Keratinocyte (primary cell): ENCODE data around the gene DPYSL5. TPM values are rescaled to one million over a fixed set of nuclear protein-coding genes. Genes with fewer than 3 reads are reported as not detected.

Source experiments
- DNase-seq: peaks from one replicate; pipeline ENCODE4 v3.0.0-alpha.2; 2011; ENCODE audit warnings: low read depth, missing footprints, low spot score
- FAIRE-seq: peaks from 2 replicates; lab custom pipeline; 2011; peaks lifted over from hg19 to GRCh38; lab: Jason Lieb, UNC
- H2AFZ ChIP-seq: 2 replicates; pipeline ENCODE4 v1.6.0; 2012; ENCODE audit warnings: low read length, control low read depth, inconsistent platforms; ENCODE audit not compliant: control insufficient read depth
- H3K27ac ChIP-seq: 2 replicates; pipeline ENCODE4 v1.5.1; 2011; ENCODE audit warnings: low read length; ENCODE audit not compliant: control insufficient read depth, insufficient read depth
- H3K27me3 ChIP-seq: 3 replicates; pipeline ENCODE4 v1.6.0; 2011; ENCODE audit warnings: low read length; ENCODE audit not compliant: control insufficient read depth, insufficient read depth; ENCODE audit errors: extremely low read depth
- H3K36me3 ChIP-seq, 2 experiments: 2 replicates in 1 of 2; 3 replicates in 1 of 2; pipeline ENCODE4 v1.5.1; 2011; ENCODE audit warnings: low read length in 2 of 2, mild to moderate bottlenecking in 1 of 2; ENCODE audit not compliant: control insufficient read depth in 2 of 2, insufficient read depth in 2 of 2; ENCODE audit errors: extremely low read depth in 1 of 2
- H3K4me1 ChIP-seq: 3 replicates; pipeline ENCODE4 v1.5.1; 2011; ENCODE audit warnings: low read length; ENCODE audit not compliant: control insufficient read depth, insufficient read depth; ENCODE audit errors: extremely low read depth
- H3K4me2 ChIP-seq: 3 replicates; pipeline ENCODE4 v1.6.0; 2011; ENCODE audit warnings: low read depth, low read length; ENCODE audit not compliant: control insufficient read depth, insufficient read depth; ENCODE audit errors: extremely low read depth
- H3K4me3 ChIP-seq, 3 experiments: fragments of 200-600 bp in 1 of 3; sonication (generic) in 1 of 3; 2 replicates in 2 of 3; 3 replicates in 1 of 3; pipeline ENCODE4 v1.5.1; 2011 to 2016; ENCODE audit warnings: low read length in 3 of 3, mild to moderate bottlenecking in 3 of 3, control low read depth in 2 of 3, inconsistent platforms in 1 of 3, low read depth in 1 of 3, mixed read lengths in 1 of 3, mixed run types in 1 of 3, moderate library complexity in 1 of 3; ENCODE audit not compliant: control insufficient read depth in 2 of 3, insufficient read depth in 2 of 3; ENCODE audit errors: extremely low read depth in 1 of 3
- H3K79me2 ChIP-seq: 2 replicates; pipeline ENCODE4 v1.6.0; 2012; ENCODE audit warnings: low read length; ENCODE audit not compliant: control insufficient read depth, insufficient read depth
- H3K9ac ChIP-seq: 3 replicates; pipeline ENCODE4 v1.6.0; 2011; ENCODE audit warnings: low read length; ENCODE audit not compliant: control insufficient read depth, insufficient read depth; ENCODE audit errors: extremely low read depth
- H3K9me1 ChIP-seq: 3 replicates; pipeline ENCODE4 v1.6.0; 2011; ENCODE audit warnings: low read length; ENCODE audit not compliant: control insufficient read depth, insufficient read depth; ENCODE audit errors: extremely low read depth
- H3K9me3 ChIP-seq: 2 replicates; pipeline ENCODE4 v1.5.1; 2012; ENCODE audit warnings: low read depth, low read length; ENCODE audit not compliant: control insufficient read depth
- H4K20me1 ChIP-seq: 3 replicates; pipeline ENCODE4 v1.6.0; 2011; ENCODE audit warnings: low read length; ENCODE audit not compliant: control insufficient read depth, insufficient read depth; ENCODE audit errors: extremely low read depth
- CTCF ChIP-seq, 3 experiments: IDR thresholded peaks in 1 of 3; conservative IDR thresholded peaks in 1 of 3; optimal IDR thresholded peaks in 1 of 3; 2 replicates in 2 of 3; 3 replicates in 1 of 3; pipeline versions ENCODE3 to v1.5.1; 2011; ENCODE audit warnings: low read length in 3 of 3, mild to moderate bottlenecking in 3 of 3, moderate library complexity in 2 of 3, control low read depth in 1 of 3, inconsistent platforms in 1 of 3; ENCODE audit not compliant: insufficient read depth in 2 of 3; ENCODE audit errors: extremely low read depth in 1 of 3
- EZH2 ChIP-seq: IDR thresholded peaks from one replicate; pipeline ENCODE4 v1.6.1; 2012; ENCODE audit warnings: inconsistent platforms, mild to moderate bottlenecking, low read length, moderate library complexity
- dilution Hi-C: fragments of 300-500 bp; cut with MboI; formaldehyde crosslinking; loops from one replicate; pipeline ENCODE4 v1.7.0; 2020; ENCODE audit warnings: low sequenced_read_pairs; ENCODE audit not compliant: extremely low pct_ligation_motif_present
- polyA plus RNA-seq, 5 experiments: library from polyadenylated mRNA; depleted of rRNA in 3 of 5; stranded (reverse) in 3 of 5; stranded (forward) in 1 of 5; unstranded in 1 of 5; fragments of >200 nt; gene quantifications; 1 replicate in 1 of 5; 2 replicates in 3 of 5; 3 replicates in 1 of 5; pipeline versions ENCODE4 v1.2.1 to v1.2.3, GENCODE V29; 2011 to 2012; ENCODE audit warnings: missing spikeins in 2 of 5, low read depth in 1 of 5, low replicate concordance in 1 of 5

DPYSL5 gene
- polyA plus RNA-seq, 1 donor (not counting 4 experiments of a cell fraction or from before 2014, with no cell fraction given) = not detected

GRCh38 chr2:26914659-26915310, 66.9 kb downstream of the DPYSL5 start:
- Histone ChIP-seq H2AFZ (no peak overlapping the region), H3K9me3 (no peaks in the 10 kb centered on the region), H3K4me2 (no peak overlapping the region), H3K4me3 (no peak overlapping the region), H4K20me1 (no peaks in the 10 kb centered on the region), H3K9me1 (no peaks in the 10 kb centered on the region), H3K27ac (no peak overlapping the region), H3K4me1 (no peaks in the 10 kb centered on the region), H3K27me3 (peaks cover 45% of the 10 kb centered on the region), H3K36me3 (no peaks in the 10 kb centered on the region), H3K79me2 (no peaks in the 10 kb centered on the region), H3K9ac (no peak overlapping the region)
- TF ChIP-seq CTCF (optimal IDR thresholded peaks at IDR 0.05 in 1 of 3, IDR thresholded peaks at IDR 0.05 in 1 of 3, conservative IDR thresholded peaks at IDR 0.05 in 1 of 3; ENCODE audit: extremely low read depth in 1 of 3, insufficient read depth in 2 of 3, low read length in 3 of 3) = no peak
- no peak for DNase-seq
- dilution Hi-C loops = no loop called here
- no peak for FAIRE-seq

DNA sequence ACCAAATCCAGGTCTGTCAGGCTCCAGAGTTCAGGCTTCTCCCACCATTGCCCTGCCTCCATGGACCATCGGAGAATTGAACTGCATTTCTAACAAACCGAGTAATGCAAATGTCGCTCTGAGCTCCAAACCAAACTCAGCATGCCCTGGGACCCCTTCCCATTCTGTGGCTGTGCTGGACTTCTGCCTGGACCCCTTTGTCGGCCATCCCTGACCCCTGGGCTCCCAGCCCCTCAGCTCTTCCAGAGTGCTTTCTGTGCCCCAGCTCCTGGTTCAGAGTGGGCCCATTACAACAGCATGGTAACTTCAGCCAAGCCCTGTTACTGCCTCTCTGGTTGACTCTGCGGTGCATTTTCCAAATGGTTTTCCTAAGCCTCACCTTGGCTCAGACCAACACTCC, 67.4 kb downstream of the DPYSL5 start:
- H3K79me2 ChIP-seq = no peaks in the 10 kb centered on the region
- no peaks in the 10 kb centered on the region for H3K9me3 ChIP-seq
- no peak for DNase-seq
- no peaks in the 10 kb centered on the region for H3K4me1 ChIP-seq
- no peak overlapping the region for H3K9ac ChIP-seq
- H3K36me3 ChIP-seq = no peaks in the 10 kb centered on the region
- no peak overlapping the region for H3K4me3 ChIP-seq
- no peak for FAIRE-seq
- H3K9me1 ChIP-seq = no peaks in the 10 kb centered on the region
- no peak for TF ChIP-seq EZH2
- no peak for TF ChIP-seq CTCF (optimal IDR thresholded peaks at IDR 0.05 in 1 of 3, IDR thresholded peaks at IDR 0.05 in 1 of 3, conservative IDR thresholded peaks at IDR 0.05 in 1 of 3; ENCODE audit: extremely low read depth in 1 of 3, insufficient read depth in 2 of 3, low read length in 3 of 3)
- dilution Hi-C loops = no loop called here
- no peaks in the 10 kb centered on the region for H4K20me1 ChIP-seq
- peaks cover 45% of the 10 kb centered on the region for H3K27me3 ChIP-seq
- no peak overlapping the region for H2AFZ ChIP-seq
- H3K4me2 ChIP-seq = no peak overlapping the region
- no peak overlapping the region for H3K27ac ChIP-seq
